ENCODE data around the gene TNS3.

TNS3 gene

DNA sequence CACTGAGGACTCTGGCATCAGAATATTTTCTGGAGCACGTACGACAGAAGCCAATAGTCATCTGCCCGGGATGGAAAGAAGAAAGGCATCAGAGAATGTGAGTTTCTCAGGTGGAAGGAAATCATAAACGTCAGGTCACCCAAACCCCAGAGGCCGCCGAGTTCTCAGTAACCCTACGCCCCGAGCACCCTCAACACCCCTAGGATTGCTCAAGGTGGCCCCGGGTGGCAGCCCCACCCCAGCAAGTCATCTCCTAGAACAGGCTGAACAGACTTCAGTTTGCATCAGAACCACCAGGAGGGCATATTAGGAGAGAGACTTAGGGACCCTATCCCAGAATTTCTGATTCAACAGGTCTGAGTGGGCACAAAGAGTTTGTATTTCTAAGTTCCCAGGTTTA lies 117.6 kb downstream of the TNS3 start:
- no peak for DNase-seq (ENCODE audit: extremely low read depth, low read depth)
- TF ChIP-seq, protein P1, sequence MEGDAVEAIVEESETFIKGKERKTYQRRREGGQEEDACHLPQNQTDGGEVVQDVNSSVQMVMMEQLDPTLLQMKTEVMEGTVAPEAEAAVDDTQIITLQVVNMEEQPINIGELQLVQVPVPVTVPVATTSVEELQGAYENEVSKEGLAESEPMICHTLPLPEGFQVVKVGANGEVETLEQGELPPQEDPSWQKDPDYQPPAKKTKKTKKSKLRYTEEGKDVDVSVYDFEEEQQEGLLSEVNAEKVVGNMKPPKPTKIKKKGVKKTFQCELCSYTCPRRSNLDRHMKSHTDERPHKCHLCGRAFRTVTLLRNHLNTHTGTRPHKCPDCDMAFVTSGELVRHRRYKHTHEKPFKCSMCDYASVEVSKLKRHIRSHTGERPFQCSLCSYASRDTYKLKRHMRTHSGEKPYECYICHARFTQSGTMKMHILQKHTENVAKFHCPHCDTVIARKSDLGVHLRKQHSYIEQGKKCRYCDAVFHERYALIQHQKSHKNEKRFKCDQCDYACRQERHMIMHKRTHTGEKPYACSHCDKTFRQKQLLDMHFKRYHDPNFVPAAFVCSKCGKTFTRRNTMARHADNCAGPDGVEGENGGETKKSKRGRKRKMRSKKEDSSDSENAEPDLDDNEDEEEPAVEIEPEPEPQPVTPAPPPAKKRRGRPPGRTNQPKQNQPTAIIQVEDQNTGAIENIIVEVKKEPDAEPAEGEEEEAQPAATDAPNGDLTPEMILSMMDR (IDR thresholded peaks at IDR 0.05; ENCODE audit: low read depth, low read length), result no peak

DNA sequence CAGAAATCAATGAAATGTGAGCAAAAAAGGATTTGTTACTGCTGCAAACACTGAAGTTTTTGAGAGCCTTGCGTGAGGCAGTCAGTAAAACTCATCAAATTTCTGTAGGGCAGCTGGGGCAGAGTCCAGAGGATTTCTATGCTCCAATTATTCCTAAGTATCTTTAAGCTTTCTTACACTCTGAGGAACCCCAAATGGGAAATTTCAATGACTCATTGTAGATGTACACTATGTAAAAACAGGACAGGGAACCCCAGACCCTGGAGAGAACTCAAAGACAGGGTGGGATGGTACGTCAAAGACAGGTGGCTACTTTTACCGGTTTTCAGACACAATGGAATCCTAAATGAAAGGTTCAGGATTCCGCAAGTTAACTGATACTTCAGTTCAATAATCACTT lies 120.2 kb downstream of the TNS3 start:
- TF ChIP-seq, protein P1 (IDR thresholded peaks at IDR 0.05; ENCODE audit: low read depth, low read length), result no peak
- no peak for DNase-seq (ENCODE audit: extremely low read depth, low read depth)

DNA sequence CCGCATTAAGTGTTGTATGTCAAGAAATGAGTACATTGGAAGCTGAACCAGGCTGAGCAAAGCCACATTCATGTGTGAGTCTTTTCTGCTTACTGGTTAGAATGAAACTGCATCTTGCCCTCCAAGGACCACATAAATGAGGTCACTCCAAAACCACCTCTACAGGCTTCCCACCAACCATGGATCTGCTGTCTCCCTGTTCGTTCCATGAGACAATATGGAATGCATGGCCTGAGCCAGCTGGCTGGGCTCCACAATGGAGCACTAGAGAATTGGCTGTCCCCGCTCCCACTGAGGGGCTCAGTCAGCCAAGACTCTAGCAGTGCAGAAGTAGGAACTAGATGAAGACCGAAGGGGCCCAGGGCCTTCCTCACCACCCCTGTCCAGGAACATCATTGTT lies 120.8 kb downstream of the TNS3 start:
- DNase-seq (ENCODE audit: extremely low read depth, low read depth), result no peak
- TF ChIP-seq, protein P1 (IDR thresholded peaks at IDR 0.05; ENCODE audit: low read depth, low read length), result no peak

DNA sequence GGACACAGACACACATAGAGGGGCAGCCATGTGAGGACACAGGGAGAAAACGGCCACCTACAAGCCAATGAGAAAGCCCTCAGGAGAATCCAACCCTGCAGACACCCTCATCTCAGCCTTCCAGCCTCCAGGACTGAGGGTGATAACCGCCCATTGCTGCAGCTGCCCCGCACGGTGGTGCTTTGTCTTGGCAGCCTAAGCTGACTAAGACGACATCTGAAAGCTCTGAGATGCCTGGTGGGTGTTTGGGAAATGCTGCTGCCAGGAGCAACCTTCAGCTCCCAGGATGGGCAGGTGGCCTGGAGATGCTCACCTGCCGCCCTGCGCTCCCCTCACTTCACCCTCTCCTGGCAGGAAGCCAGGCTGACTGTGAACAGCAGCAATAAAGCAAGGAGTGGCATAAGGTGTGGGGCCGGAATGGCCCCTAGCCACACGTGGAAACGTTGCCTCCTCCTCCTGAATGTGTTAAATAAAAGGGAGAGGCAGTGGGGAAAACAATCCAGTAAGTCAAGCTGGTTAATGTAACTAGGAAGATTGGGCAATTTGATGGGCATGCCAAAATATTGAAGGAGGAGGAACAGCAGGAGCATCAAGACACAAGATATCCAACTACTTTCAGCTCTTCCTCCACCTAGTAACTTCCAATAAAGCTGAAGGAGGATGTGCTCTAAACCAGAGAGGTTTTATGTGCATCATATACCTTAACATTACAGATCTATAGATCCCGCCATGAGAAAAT lies 121.5 kb downstream of the TNS3 start:
- DNase-seq (ENCODE audit: extremely low read depth, low read depth), result no peak
- TF ChIP-seq, protein P1 (IDR thresholded peaks at IDR 0.05; ENCODE audit: low read depth, low read length), result no peak

DNA sequence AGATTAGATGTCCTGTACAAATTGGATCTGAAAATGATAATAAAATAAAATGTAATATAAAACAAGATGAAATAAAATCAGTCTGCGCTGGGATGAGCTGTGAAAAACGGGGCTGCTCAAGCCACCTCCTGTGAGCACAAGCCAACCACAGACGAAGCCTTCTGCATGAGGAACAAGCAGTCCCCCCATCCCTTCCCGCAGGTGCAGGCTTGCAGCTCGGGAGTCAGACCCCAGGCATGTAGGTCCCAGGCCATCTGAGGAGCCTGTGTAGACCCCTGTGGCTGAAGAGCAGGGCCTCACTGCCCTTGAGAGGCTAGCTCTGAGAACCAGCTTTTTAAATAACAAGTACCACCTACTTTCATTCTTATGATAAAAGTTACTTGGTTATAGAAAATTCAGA lies 123.4 kb downstream of the TNS3 start:
- TF ChIP-seq, protein P1 (IDR thresholded peaks at IDR 0.05; ENCODE audit: low read depth, low read length), result no peak
- DNase-seq (ENCODE audit: extremely low read depth, low read depth), result no peak

DNA sequence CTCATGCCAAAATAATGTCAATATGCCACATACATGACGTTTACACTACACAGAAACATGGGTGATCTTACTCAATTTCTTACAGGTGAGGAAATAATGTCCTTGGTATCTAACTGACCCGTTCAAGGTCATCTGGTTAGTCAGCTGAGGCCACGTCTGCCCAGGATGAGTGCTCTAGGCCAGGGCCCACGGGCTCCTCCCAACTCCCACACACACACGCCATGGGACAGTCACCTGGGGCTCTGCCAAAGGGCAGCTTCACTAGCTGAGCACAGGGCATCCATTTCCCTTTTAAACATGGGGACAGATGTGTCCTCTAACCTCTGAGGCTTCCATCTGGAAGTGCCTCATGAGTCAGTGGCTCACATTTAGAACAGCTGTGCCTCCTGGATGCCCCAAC lies 123.9 kb downstream of the TNS3 start:
- peak; percentile 82 for DNase-seq (ENCODE audit: extremely low read depth, low read depth)
- TF ChIP-seq, protein P1 (IDR thresholded peaks at IDR 0.05; ENCODE audit: low read depth, low read length), result no peak

DNA sequence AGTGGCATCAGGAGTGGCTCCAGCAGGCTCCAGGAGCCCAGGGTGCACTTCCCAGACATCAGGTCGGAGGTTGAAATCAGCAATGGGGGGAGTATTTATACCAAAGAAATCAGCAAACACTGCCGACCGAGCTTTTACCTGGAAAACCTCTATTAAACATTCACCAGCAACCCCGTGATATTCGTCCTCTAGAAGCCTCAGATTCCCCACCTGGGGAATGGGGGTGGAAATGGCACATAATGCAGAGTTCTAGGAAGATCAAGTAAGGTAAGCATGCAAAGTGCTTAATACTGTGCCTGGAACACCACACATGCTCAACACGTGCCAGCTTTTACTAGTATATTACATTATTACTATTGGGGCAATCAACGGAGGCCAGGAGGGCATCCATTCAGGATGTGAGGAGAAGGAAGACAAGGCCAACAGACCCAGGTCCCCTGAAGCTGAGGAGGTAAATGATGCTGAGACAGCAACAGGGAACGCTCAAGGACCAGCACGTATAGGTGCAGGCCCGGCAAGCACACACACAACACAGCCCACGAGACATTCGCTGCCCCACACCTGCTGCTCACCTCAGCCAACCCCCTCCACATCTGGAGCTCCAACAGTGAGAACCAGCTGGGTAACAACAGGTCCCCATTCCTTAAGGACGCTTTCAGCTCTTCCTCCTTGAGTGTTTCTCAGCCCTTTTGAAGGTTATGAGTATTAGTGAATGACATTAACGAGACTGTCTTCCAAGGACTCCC lies 125.5 kb downstream of the TNS3 start:
- no peak for DNase-seq (ENCODE audit: extremely low read depth, low read depth)
- TF ChIP-seq, protein P1 (IDR thresholded peaks at IDR 0.05; ENCODE audit: low read depth, low read length), result no peak

Data from AG09319 (cell line).